Liver (tissue), 9 donors: ENCODE measurements around the gene SEMA3B. TPM values are rescaled to one million over a fixed set of nuclear protein-coding genes. Genes with fewer than 3 reads are reported as not detected.

Source experiments
- DNase-seq: peaks from one replicate; pipeline ENCODE4 v3.0.0-alpha.2; 2017; ENCODE audit warnings: low spot score
- H3K27ac ChIP-seq, 2 donors: one replicate each; pipeline ENCODE4 v1.7.0; 2013; ENCODE audit warnings: inconsistent platforms in 2 of 2, low read length in 2 of 2, control low read depth in 1 of 2, low read depth in 1 of 2, mild to moderate bottlenecking in 1 of 2
- H3K27me3 ChIP-seq, 4 donors: one replicate each; pipeline versions ENCODE4 v1.6.1 to v1.7.0; 2013; ENCODE audit warnings: low read length in 3 of 4, inconsistent platforms in 1 of 4, mild to moderate bottlenecking in 1 of 4, moderate library complexity in 1 of 4; ENCODE audit not compliant: control insufficient read depth in 4 of 4, insufficient read depth in 4 of 4
- H3K36me3 ChIP-seq, 4 donors: one replicate each; pipeline versions ENCODE4 v1.6.1 to v1.7.0; 2013; ENCODE audit warnings: low read length in 3 of 4, mild to moderate bottlenecking in 3 of 4, low read depth in 1 of 4, moderate library complexity in 1 of 4; ENCODE audit not compliant: control insufficient read depth in 4 of 4, insufficient read depth in 3 of 4
- H3K4me1 ChIP-seq, 4 donors: one replicate each; pipeline versions ENCODE4 v1.6.1 to v1.7.0; 2013; ENCODE audit warnings: low read length in 3 of 4, mild to moderate bottlenecking in 3 of 4, moderate library complexity in 1 of 4; ENCODE audit not compliant: control insufficient read depth in 4 of 4, insufficient read depth in 4 of 4
- H3K4me3 ChIP-seq, 3 donors: one replicate each; pipeline versions ENCODE4 v1.6.1 to v1.7.0; 2013; ENCODE audit warnings: low read length in 3 of 3, control low read depth in 1 of 3, low read depth in 1 of 3, mild to moderate bottlenecking in 1 of 3
- H3K9ac ChIP-seq, 2 donors: one replicate each; pipeline ENCODE4 v1.7.0; 2013; ENCODE audit warnings: low read length in 2 of 2, mild to moderate bottlenecking in 2 of 2, moderate library complexity in 2 of 2, control low read depth in 1 of 2, low read depth in 1 of 2
- H3K9me3 ChIP-seq, 4 donors: one replicate each; pipeline versions ENCODE4 v1.6.1 to v1.7.0; 2013; ENCODE audit warnings: low read length in 3 of 4; ENCODE audit not compliant: control insufficient read depth in 4 of 4
- ATF3 ChIP-seq: IDR thresholded peaks from 2 replicates; pipeline ENCODE4 v1.6.1; 2016; ENCODE audit warnings: antibody characterized with exemption
- EGR1 ChIP-seq, 2 donors: IDR thresholded peaks; 2 replicates each; pipeline ENCODE4 v1.6.1; 2016 to 2018; ENCODE audit warnings: antibody characterized with exemption in 2 of 2, low read depth in 2 of 2
- FOXA1 ChIP-seq: IDR thresholded peaks from 2 replicates; pipeline ENCODE4 v1.6.1; 2016; ENCODE audit warnings: antibody characterized with exemption
- GABPA ChIP-seq, 2 donors: IDR thresholded peaks in 1 of 2; conservative IDR thresholded peaks in 1 of 2; 2 replicates each; pipeline ENCODE4 v1.6.1; 2016; ENCODE audit warnings: antibody characterized with exemption in 2 of 2, mild to moderate bottlenecking in 1 of 2, moderate library complexity in 1 of 2
- HNF4G ChIP-seq: IDR thresholded peaks from 2 replicates; pipeline ENCODE4 v1.6.1; 2016; ENCODE audit warnings: antibody characterized with exemption
- MAX ChIP-seq: IDR thresholded peaks from 2 replicates; pipeline ENCODE4 v1.6.1; 2016; ENCODE audit warnings: antibody characterized with exemption
- RAD21 ChIP-seq, 2 donors: IDR thresholded peaks; 2 replicates each; pipeline ENCODE4 v1.6.1; 2016; ENCODE audit warnings: antibody characterized with exemption in 2 of 2, mild to moderate bottlenecking in 2 of 2
- SP1 ChIP-seq: IDR thresholded peaks from 2 replicates; pipeline ENCODE4 v1.6.1; 2018; ENCODE audit warnings: antibody characterized with exemption, mild to moderate bottlenecking
- YY1 ChIP-seq: IDR thresholded peaks from 2 replicates; pipeline ENCODE4 v1.6.1; 2016; ENCODE audit warnings: antibody characterized with exemption, mild to moderate bottlenecking
- WGBS: extraction: QIAGEN DNeasy Blood & Tissue Kit; methylation state at CpG from one replicate; pipeline ENCODE4 v1.1.7; 2013; 5-methylcytosine and 5-hydroxymethylcytosine counted together
- polyA plus RNA-seq, 2 donors: library from polyadenylated mRNA; stranded (reverse) in 1 of 2; unstranded in 1 of 2; fragments of 200-250 nt in 1 of 2; fragments of >200 nt in 1 of 2; fragmentation: Nextera tagmentation in 1 of 2; extraction: Ambion mirVana in 1 of 2; gene quantifications; one replicate each; pipeline versions ENCODE4 v1.2.1 to v1.2.3, GENCODE V29; 2013 to 2015
- total RNA-seq, 2 donors: library from RNA; depleted of rRNA; stranded (reverse); fragments of >200 nt; gene quantifications; one replicate each; pipeline ENCODE4 v1.2.3, GENCODE V29; 2014
- TF ChIP-seq, protein P1 (sequence below): IDR thresholded peaks from 2 replicates; pipeline ENCODE4 v1.6.1; 2016; ENCODE audit warnings: antibody characterized with exemption, mild to moderate bottlenecking
- donor health status: healthy.
- donor health status: healthy.
- donor health status: healthy.
- donor health status: healthy.
- donor health status: healthy.

SEMA3B gene
- total and polyA plus RNA-seq, 4 donors, result 0.40 to 1.5 (median 0.93) TPM

DNA sequence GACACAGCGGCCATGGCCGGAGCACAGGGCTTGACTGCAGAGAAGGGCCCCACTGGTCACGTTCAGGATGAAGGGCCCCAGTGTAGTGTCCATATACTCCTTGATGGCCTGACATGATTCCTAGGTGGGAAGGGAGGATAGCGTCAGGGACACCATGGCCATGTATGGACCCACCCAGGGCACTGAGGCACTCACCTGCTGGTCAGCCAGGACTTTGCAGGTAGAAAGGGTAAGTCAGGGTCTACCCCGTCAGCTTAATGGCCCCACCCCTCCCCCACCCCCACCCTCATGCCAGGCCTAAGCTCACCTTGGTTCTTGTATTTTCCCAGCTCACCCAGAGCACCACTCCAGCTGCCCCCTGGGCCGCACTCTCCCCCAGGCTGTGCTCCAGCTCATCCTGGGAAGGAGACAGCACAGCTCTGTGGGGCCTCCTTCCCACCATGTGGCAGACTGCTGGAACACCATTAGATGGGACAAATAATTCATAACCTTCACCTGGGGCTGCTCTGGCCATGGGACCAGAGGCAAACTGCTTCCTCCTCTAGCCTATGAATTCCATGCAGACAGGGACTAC is 31.8 kb downstream of the SEMA3B start:
- Histone ChIP-seq H3K36me3 (peaks cover 0 to 3% (median 0%) of the 10 kb centered on the region in 4 donors), H3K9me3 (no peaks in the 10 kb centered on the region), H3K27me3 (no peaks in the 10 kb centered on the region), H3K9ac (peak overlapping the region in 1 of 2 donors; percentile 7), H3K4me1 (peaks cover 12 to 49% (median 31%) of the 10 kb centered on the region in 4 donors), H3K4me3 (peak overlapping the region in 1 of 3 donors; percentile 2), H3K27ac (peak overlapping the region; percentile 84 to 95)
- DNase-seq, result peak; percentile 33
- 83% methylated on average over 6 of the region's 6 CpGs for WGBS
- TF ChIP-seq MAX, result peak; percentile 2
- TF ChIP-seq, protein P1, sequence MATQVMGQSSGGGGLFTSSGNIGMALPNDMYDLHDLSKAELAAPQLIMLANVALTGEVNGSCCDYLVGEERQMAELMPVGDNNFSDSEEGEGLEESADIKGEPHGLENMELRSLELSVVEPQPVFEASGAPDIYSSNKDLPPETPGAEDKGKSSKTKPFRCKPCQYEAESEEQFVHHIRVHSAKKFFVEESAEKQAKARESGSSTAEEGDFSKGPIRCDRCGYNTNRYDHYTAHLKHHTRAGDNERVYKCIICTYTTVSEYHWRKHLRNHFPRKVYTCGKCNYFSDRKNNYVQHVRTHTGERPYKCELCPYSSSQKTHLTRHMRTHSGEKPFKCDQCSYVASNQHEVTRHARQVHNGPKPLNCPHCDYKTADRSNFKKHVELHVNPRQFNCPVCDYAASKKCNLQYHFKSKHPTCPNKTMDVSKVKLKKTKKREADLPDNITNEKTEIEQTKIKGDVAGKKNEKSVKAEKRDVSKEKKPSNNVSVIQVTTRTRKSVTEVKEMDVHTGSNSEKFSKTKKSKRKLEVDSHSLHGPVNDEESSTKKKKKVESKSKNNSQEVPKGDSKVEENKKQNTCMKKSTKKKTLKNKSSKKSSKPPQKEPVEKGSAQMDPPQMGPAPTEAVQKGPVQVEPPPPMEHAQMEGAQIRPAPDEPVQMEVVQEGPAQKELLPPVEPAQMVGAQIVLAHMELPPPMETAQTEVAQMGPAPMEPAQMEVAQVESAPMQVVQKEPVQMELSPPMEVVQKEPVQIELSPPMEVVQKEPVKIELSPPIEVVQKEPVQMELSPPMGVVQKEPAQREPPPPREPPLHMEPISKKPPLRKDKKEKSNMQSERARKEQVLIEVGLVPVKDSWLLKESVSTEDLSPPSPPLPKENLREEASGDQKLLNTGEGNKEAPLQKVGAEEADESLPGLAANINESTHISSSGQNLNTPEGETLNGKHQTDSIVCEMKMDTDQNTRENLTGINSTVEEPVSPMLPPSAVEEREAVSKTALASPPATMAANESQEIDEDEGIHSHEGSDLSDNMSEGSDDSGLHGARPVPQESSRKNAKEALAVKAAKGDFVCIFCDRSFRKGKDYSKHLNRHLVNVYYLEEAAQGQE, result no peak

DNA sequence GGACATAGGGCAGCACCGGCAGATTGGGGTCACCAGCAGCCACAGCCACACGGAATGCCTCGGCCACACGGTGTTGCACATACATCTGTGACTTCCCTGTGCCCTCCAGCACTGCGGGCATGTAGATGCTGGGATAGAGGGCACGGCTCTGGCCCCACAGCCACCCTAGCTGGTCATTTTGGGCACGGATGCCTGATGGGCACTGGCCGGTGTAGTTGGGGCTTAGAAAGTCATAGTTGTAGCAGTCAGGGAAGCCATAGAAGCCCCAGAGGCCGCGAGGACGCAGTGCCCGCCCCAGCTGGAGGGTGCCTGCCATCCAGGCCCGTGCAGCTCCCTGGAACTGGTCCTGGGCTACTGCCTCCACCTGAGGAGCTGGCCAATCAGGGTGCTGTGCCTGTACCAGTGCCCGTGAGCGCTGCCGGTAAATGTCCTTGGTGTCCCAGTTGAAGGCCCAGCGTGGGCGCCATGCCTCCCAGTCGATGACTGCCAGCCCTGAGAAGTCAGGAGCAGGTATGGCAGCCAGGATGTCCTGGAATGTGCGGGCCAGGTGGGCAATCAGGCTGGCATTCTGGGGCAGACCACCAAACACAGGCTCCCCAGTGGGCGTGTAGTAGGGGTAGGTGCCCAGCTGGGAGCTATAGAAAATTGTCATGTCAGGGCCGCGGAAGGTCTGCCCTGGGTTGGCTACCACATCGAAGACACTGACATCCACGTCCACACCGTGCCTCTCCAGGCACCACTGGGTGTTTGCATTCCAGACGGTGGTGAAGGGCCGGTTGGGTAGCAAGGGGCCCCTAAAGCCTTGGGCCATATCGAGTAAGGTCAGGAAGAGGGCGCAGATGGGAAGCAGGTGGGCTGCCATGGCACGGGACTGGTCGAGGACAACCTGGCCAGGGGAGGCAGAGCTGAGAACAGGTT is 33.4 kb downstream of the SEMA3B start:
- H3K4me3 ChIP-seq, result peak overlapping the region; percentile 50 to 81 (median 66)
- peak; percentile 32 for DNase-seq
- H3K4me1 ChIP-seq, result peaks cover 12 to 48% (median 31%) of the 10 kb centered on the region in 4 donors
- peak overlapping the region; percentile 84 to 98 for H3K27ac ChIP-seq
- H3K36me3 ChIP-seq, result peaks cover 0 to 3% (median 0%) of the 10 kb centered on the region in 4 donors
- no peaks in the 10 kb centered on the region for H3K27me3 ChIP-seq
- no peak for TF ChIP-seq FOXA1
- TF ChIP-seq, protein P1, result peak; percentile 47
- no peak for TF ChIP-seq ATF3
- TF ChIP-seq EGR1 (IDR thresholded peaks at IDR 0.05; ENCODE audit: low read depth in 2 of 2), result no peak
- peak; percentile 87 for TF ChIP-seq YY1
- no peak for TF ChIP-seq HNF4G
- TF ChIP-seq RAD21 (IDR thresholded peaks at IDR 0.05), result peak in 1 of 2 donors; percentile 3
- peak; percentile 59 for TF ChIP-seq MAX
- no peak for TF ChIP-seq GABPA (IDR thresholded peaks at IDR 0.05 in 1 of 2, conservative IDR thresholded peaks at IDR 0.05 in 1 of 2)
- no peak for TF ChIP-seq SP1
- WGBS, result 35% methylated on average over 32 of the region's 32 CpGs
- peak overlapping the region; percentile 75 to 87 for H3K9ac ChIP-seq
- H3K9me3 ChIP-seq, result no peaks in the 10 kb centered on the region
